ENCODE results near the gene SLC23A2. TPM values are rescaled to one million over a fixed set of nuclear protein-coding genes. Genes with fewer than 3 reads are reported as not detected.
"Not testable (repeated sequence)": the region's sequence is repeated elsewhere in the genome, so short reads cannot be mapped to it uniquely, and the experiment has no call there.

Gene SLC23A2
- total RNA-seq, 1 experiment from 2014 or later = 6.2 TPM

GRCh38 chr20:4876731-4877130, 124.6 kb downstream of the SLC23A2 start:
- no peak for DNase-seq (ENCODE audit: low read depth)

GRCh38 chr20:4876301-4876700, 125.0 kb downstream of the SLC23A2 start:
- DNase-seq (ENCODE audit: low read depth) = no peak

- DNase-seq (ENCODE audit: low read depth) = no peak
Observed at GRCh38 chr20:4875578-4876067, 125.7 kb downstream of the SLC23A2 start.

GRCh38 chr20:4873396-4873795, 127.9 kb downstream of the SLC23A2 start:
- DNase-seq (ENCODE audit: low read depth) = no peak

GRCh38 chr20:4871486-4871885, 129.8 kb downstream of the SLC23A2 start:
- DNase-seq (ENCODE audit: low read depth) = no peak

GRCh38 chr20:4870906-4871305, 130.4 kb downstream of the SLC23A2 start:
- no peak for DNase-seq (ENCODE audit: low read depth)

GRCh38 chr20:4869290-4870193, 131.8 kb downstream of the SLC23A2 start:
- DNase-seq (ENCODE audit: low read depth) = peak; percentile 20

GRCh38 chr20:4867051-4867450, 134.3 kb downstream of the SLC23A2 start:
- no peak for DNase-seq (ENCODE audit: low read depth)

GRCh38 chr20:4866429-4866828, 134.9 kb downstream of the SLC23A2 start:
- no peak for DNase-seq (ENCODE audit: low read depth)

- DNase-seq (ENCODE audit: low read depth) = no peak
Observed at GRCh38 chr20:4864311-4864752, 137.0 kb downstream of the SLC23A2 start.

- no peak for DNase-seq (ENCODE audit: low read depth)
Observed at GRCh38 chr20:4862661-4863060, 138.6 kb downstream of the SLC23A2 start.

- DNase-seq (ENCODE audit: low read depth) = no peak
Observed at GRCh38 chr20:4861961-4862360, 139.3 kb downstream of the SLC23A2 start.

GRCh38 chr20:4858000-4858399, 143.3 kb downstream of the SLC23A2 start:
- DNase-seq (ENCODE audit: low read depth) = no peak

- no peak for DNase-seq (ENCODE audit: low read depth)
Observed at GRCh38 chr20:4856022-4856755, 145.1 kb downstream of the SLC23A2 start.

- DNase-seq (ENCODE audit: low read depth) = no peak
Observed at GRCh38 chr20:4855555-4855954, 145.8 kb downstream of the SLC23A2 start.

GRCh38 chr20:4855097-4855496, 146.2 kb downstream of the SLC23A2 start:
- DNase-seq (ENCODE audit: low read depth) = no peak

- no peak for DNase-seq (ENCODE audit: low read depth)
Observed at GRCh38 chr20:4854561-4854901, 146.8 kb downstream of the SLC23A2 start.

GRCh38 chr20:4853757-4854560, 147.4 kb downstream of the SLC23A2 start:
- no peak for DNase-seq (ENCODE audit: low read depth)

- no peak for DNase-seq (ENCODE audit: low read depth)
Observed at GRCh38 chr20:4853004-4853403, 148.3 kb downstream of the SLC23A2 start.

GRCh38 chr20:4850960-4851359, 150.3 kb downstream of the SLC23A2 start:
- DNase-seq (ENCODE audit: low read depth) = no peak

- not testable (repeated sequence) for DNase-seq (ENCODE audit: low read depth)
Observed at GRCh38 chr20:4848829-4849228, 152.5 kb downstream of the SLC23A2 start.

- no peak for DNase-seq (ENCODE audit: low read depth)
Observed at GRCh38 chr20:4848041-4848440, 153.3 kb downstream of the SLC23A2 start.
